ENCODE measurements around the gene IGF2. TPM values are rescaled to one million over a fixed set of nuclear protein-coding genes. Genes with fewer than 3 reads are reported as not detected.

Gene IGF2
- total RNA-seq, 4 donors from 2014 or later = 0.76 to 35.3 (median 2.8) TPM

DNA sequence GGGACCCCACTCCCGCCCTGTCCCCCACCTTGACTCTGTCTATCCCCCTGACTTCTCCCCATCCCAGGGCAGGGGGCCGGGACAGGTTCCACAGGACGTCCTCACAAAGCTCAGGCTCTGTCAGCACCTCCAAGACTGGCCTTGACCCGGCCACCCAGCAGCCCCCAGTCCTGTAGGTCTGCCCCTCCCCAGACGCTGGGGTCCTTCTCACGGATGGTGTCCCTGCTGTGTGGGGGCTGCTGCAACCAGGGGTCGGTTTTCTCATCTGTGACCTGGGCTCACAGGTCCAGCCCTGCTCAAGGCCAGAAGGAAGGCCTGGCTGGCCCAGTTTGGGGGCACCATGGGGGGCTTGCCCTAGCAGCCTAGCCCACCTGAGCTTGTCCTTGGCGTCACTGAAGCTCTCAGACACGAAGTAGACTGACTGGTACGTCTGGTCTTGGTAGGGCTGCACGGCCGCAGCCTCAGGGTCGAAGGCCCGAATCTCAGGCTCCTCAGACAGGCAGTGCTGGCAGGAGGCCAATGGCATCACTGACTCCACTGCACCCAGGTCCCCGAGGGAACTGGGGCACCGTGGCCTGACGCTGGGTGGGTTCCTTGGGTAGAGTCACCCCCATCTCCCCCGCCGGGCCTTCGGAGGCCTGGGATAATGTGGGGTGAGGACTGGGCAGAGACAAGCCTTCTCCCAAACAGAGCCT, 25.8 kb upstream of the IGF2 start:
- no peak for DNase-seq
- intact Hi-C loops (cut with DNase I) = no loop called here
- peaks cover 0 to 97% (median 3%) of the 10 kb centered on the region in 4 donors for H3K27me3 ChIP-seq

DNA sequence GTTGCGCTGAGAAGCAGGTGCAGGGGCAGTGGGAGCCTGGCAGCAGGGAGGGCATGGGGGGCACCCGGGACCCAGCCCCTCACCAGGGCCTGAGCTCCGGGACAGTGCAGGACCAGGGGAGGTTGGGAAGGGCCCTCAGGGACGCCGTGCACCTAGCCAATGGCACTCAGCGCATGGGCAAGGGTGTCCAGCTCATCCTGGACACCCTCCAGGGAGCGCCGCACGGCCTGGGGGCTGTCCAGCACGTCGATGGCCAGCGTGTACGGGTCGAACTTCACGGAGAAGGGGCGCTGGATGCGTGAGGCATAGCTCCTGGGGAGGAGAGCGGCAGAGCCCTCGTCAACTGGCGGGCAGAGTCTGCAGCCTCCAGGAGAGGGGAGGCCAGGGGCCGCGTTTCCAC, 24.9 kb upstream of the IGF2 start:
- TF ChIP-seq POLR2A (IDR thresholded peaks at IDR 0.05) = no peak
- TF ChIP-seq, protein P1, sequence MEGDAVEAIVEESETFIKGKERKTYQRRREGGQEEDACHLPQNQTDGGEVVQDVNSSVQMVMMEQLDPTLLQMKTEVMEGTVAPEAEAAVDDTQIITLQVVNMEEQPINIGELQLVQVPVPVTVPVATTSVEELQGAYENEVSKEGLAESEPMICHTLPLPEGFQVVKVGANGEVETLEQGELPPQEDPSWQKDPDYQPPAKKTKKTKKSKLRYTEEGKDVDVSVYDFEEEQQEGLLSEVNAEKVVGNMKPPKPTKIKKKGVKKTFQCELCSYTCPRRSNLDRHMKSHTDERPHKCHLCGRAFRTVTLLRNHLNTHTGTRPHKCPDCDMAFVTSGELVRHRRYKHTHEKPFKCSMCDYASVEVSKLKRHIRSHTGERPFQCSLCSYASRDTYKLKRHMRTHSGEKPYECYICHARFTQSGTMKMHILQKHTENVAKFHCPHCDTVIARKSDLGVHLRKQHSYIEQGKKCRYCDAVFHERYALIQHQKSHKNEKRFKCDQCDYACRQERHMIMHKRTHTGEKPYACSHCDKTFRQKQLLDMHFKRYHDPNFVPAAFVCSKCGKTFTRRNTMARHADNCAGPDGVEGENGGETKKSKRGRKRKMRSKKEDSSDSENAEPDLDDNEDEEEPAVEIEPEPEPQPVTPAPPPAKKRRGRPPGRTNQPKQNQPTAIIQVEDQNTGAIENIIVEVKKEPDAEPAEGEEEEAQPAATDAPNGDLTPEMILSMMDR (IDR thresholded peaks at IDR 0.05) = no peak
- no peak for DNase-seq
- Histone ChIP-seq H3K27me3 (peaks cover 0 to 97% (median 0%) of the 10 kb centered on the region in 4 donors), H3K9me3 (no peaks in the 10 kb centered on the region), H3K4me1 (peaks cover 6 to 32% (median 8%) of the 10 kb centered on the region in 3 donors), H3K4me3 (no peak overlapping the region), H3K36me3 (no peaks in the 10 kb centered on the region), H3K27ac (no peak overlapping the region)
- intact Hi-C loops (cut with DNase I) = no loop called here
- WGBS, 2 donors = 39 to 76% methylated on average over 2 to 13 of the region's 22 CpGs

More for the DNA sequence above, 25.8 kb upstream of the IGF2 start:
- no peaks in the 10 kb centered on the region for H3K9me3 ChIP-seq
- peaks cover 6 to 37% (median 8%) of the 10 kb centered on the region in 3 donors for H3K4me1 ChIP-seq
- no peak overlapping the region for H3K27ac ChIP-seq
- TF ChIP-seq POLR2A (IDR thresholded peaks at IDR 0.05) = no peak
- TF ChIP-seq, protein P1 (IDR thresholded peaks at IDR 0.05) = no peak
- 20 to 30% methylated on average over 1 to 2 of the region's 20 CpGs for WGBS, 2 donors
- no peak overlapping the region for H3K4me3 ChIP-seq
- H3K36me3 ChIP-seq = no peaks in the 10 kb centered on the region

DNA sequence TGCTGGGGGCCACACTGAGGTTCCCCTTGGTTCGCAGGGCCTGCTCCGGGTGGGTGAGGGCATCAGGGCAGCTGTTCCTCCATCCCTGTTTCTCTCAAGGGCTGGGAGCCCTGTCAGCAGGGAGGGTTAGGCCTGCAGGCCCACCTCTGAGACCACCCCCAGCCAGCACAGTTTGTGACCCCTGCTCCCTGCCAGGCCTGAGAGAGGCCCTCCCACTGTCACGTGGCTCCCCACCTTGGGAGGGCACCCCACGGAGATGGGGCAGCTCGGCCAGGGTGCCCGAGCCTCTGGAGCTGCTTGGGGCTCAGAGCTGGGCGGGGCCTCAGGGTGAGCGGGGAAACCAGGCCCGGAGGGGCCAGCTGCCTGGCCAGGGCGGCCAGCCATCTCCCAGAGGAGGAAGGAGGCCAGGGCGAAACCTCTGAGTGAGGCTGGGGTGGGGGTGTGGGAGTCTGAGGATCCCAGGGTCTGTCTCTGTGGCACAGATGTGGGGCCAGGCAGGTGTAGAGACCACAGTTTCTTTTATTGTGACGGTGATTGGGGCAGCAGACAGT, 24.3 kb upstream of the IGF2 start:
- Histone ChIP-seq H3K36me3 (no peaks in the 10 kb centered on the region), H3K27ac (no peak overlapping the region), H3K27me3 (peaks cover 0 to 97% (median 0%) of the 10 kb centered on the region in 4 donors), H3K9me3 (no peaks in the 10 kb centered on the region), H3K4me1 (peaks cover 6 to 26% (median 8%) of the 10 kb centered on the region in 3 donors), H3K4me3 (no peak overlapping the region)
- DNase-seq = no peak
- WGBS, 2 donors = 80% methylated on average over 2 of the region's 12 CpGs; no CpG with 5 or more reads in 1 of the 2 donors
- intact Hi-C loops (cut with DNase I) = no loop called here
- TF ChIP-seq, protein P1 (IDR thresholded peaks at IDR 0.05) = no peak
- no peak for TF ChIP-seq POLR2A (IDR thresholded peaks at IDR 0.05)

DNA sequence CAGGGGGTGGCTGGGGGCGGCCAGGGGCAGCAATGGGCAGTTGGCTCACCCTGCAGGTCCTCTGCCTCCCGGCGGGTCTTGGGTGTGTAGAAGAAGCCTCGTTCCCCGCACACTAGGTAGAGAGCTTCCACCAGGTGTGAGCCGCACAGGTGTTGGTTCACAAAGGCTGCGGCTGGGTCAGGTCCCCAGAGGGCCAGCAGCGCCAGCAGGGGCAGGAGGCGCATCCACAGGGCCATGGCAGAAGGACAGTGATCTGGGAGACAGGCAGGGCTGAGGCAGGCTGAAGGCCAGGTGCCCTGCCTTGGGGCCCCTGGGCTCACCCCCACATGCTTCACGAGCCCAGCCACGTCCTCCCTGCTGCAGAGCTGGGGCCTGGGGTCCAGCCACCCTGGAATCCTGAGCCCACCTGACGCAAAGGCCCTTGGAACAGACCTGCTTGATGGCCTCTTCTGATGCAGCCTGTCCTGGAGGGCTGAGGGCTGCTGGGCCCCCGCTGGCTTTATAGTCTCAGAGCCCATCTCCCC, 21.6 kb upstream of the IGF2 start, which contains the start of gene INS:
Gene INS, minus strand, starts transcription at position 474 of the 524 bp plus-strand sequence. Its CDS starts 238 bp downstream, at position 236.
- WGBS, 2 donors = no CpG with 5 or more reads among the region's 13 CpGs
- Histone ChIP-seq H3K4me3 (no peak within 1 kb of the TSS), H3K27me3 (peaks cover 0 to 96% (median 0%) of the 10 kb centered on the region in 4 donors), H3K4me1 (peaks cover 0 to 9% (median 0%) of the 10 kb centered on the region in 3 donors), H3K27ac (no peak within 1 kb of the TSS), H3K36me3 (no peaks in the 10 kb centered on the region), H3K9me3 (no peaks in the 10 kb centered on the region)
- TF ChIP-seq POLR2A (IDR thresholded peaks at IDR 0.05) = no peak
- TF ChIP-seq, protein P1 (IDR thresholded peaks at IDR 0.05) = no peak
- DNase-seq = no peak
- intact Hi-C loops (cut with DNase I) = no loop called here

Measured in esophagus squamous epithelium (tissue), 5 donors.